ENCODE measurements around the gene CST6.

DNA sequence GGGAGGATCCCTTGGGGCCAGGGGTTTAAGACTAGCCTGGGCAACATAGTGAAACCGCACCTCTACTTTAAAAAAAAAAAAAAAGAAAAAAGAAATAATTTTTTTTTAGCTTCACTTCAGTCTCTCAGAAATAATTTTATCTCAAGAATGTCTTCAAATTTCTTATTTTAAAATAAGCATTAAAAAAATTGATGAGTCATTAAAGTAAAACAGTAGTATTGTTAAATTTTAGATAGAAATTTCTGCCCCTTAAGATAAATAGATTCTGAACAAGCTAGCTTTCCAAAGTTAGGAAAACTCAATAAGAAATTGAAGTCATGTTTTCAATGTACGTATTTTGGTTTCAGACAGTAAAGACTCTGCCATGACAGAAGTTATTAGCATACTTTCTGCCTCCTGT, 50.6 kb downstream of the CST6 start:
- TF ChIP-seq, protein P1, sequence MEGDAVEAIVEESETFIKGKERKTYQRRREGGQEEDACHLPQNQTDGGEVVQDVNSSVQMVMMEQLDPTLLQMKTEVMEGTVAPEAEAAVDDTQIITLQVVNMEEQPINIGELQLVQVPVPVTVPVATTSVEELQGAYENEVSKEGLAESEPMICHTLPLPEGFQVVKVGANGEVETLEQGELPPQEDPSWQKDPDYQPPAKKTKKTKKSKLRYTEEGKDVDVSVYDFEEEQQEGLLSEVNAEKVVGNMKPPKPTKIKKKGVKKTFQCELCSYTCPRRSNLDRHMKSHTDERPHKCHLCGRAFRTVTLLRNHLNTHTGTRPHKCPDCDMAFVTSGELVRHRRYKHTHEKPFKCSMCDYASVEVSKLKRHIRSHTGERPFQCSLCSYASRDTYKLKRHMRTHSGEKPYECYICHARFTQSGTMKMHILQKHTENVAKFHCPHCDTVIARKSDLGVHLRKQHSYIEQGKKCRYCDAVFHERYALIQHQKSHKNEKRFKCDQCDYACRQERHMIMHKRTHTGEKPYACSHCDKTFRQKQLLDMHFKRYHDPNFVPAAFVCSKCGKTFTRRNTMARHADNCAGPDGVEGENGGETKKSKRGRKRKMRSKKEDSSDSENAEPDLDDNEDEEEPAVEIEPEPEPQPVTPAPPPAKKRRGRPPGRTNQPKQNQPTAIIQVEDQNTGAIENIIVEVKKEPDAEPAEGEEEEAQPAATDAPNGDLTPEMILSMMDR (conservative IDR thresholded peaks at IDR 0.05; ENCODE audit: low read depth in 2 of 2): no peak
- TF ChIP-seq EZH2phosphoT487 (IDR thresholded peaks at IDR 0.05; ENCODE audit: unreplicated experiment): no peak
- no peak for TF ChIP-seq EZH2 (IDR thresholded peaks at IDR 0.05; ENCODE audit: low read depth, unreplicated experiment)
- TF ChIP-seq POLR2AphosphoS5 (IDR thresholded peaks at IDR 0.05; ENCODE audit: low read depth): no peak
- TF ChIP-seq, protein P2, sequence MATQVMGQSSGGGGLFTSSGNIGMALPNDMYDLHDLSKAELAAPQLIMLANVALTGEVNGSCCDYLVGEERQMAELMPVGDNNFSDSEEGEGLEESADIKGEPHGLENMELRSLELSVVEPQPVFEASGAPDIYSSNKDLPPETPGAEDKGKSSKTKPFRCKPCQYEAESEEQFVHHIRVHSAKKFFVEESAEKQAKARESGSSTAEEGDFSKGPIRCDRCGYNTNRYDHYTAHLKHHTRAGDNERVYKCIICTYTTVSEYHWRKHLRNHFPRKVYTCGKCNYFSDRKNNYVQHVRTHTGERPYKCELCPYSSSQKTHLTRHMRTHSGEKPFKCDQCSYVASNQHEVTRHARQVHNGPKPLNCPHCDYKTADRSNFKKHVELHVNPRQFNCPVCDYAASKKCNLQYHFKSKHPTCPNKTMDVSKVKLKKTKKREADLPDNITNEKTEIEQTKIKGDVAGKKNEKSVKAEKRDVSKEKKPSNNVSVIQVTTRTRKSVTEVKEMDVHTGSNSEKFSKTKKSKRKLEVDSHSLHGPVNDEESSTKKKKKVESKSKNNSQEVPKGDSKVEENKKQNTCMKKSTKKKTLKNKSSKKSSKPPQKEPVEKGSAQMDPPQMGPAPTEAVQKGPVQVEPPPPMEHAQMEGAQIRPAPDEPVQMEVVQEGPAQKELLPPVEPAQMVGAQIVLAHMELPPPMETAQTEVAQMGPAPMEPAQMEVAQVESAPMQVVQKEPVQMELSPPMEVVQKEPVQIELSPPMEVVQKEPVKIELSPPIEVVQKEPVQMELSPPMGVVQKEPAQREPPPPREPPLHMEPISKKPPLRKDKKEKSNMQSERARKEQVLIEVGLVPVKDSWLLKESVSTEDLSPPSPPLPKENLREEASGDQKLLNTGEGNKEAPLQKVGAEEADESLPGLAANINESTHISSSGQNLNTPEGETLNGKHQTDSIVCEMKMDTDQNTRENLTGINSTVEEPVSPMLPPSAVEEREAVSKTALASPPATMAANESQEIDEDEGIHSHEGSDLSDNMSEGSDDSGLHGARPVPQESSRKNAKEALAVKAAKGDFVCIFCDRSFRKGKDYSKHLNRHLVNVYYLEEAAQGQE (IDR thresholded peaks at IDR 0.05; ENCODE audit: unreplicated experiment): no peak
- TF ChIP-seq JUNB (IDR thresholded peaks at IDR 0.05; ENCODE audit: unreplicated experiment): no peak
- TF ChIP-seq ZNF331 (CRISPR knock-in tag; IDR thresholded peaks at IDR 0.05; ENCODE audit: low read depth): no peak
- no peak for TF ChIP-seq ETS1 (IDR thresholded peaks at IDR 0.05)
